K562 (cell line): ENCODE measurements around the gene BTBD17. TPM values are rescaled to one million over a fixed set of nuclear protein-coding genes. Genes with fewer than 3 reads are reported as not detected.

ENCODE experiments used
- ATAC-seq: fragments of 200-7000 bp; cut with Tn5 transposase; 3 replicates; pipeline ENCODE4 v1.9.1; 2020; ENCODE audit warnings: moderate library complexity
- BruUV-seq: library from RNA; stranded (reverse); fragments of 400-500 nt; replicated peaks from 2 replicates; lab custom pipeline; 2021; lab: Mats Ljungman, UMichigan
- CTCF ChIA-PET: fragments of 300-600 bp; formaldehyde crosslinking; extraction: SDS; loops from one replicate; lab custom pipeline; 2021; ENCODE audit warnings: low intra/inter-chr PET ratio; lab: Yijun Ruan, JAX
- POLR2A ChIA-PET: fragments of 300-600, 350-650 bp; sonication (Branson Sonifier 250); formaldehyde crosslinking; extraction: SDS; loops from one replicate; lab custom pipeline; 2021; ENCODE audit warnings: antibody characterized with exemption, inconsistent platforms; lab: Yijun Ruan, JAX
- DNase-seq, 4 experiments: peaks; one replicate each; pipeline versions ENCODE4 v3.0.0 to v3.0.0-alpha.2; 2011 to 2018; ENCODE audit warnings: low spot score in 3 of 4, mixed read lengths in 3 of 4; ENCODE audit errors: extremely low read depth in 1 of 4
- FAIRE-seq: peaks from 2 replicates; lab custom pipeline; 2011; peaks lifted over from hg19 to GRCh38; lab: Jason Lieb, UNC
- H2AFZ ChIP-seq: 2 replicates; pipeline ENCODE4 v1.6.0; 2011; ENCODE audit warnings: low read depth, low read length, control low read depth, inconsistent platforms
- H3K27ac ChIP-seq: fragments of 200-600 bp; 3 replicates; pipeline ENCODE4 v1.8.0; 2011; ENCODE audit warnings: low read depth, mild to moderate bottlenecking, control low read depth, inconsistent platforms, low read length, moderate library complexity, mixed read lengths; ENCODE audit errors: extremely low read depth
- H3K27me3 ChIP-seq, 2 experiments: fragments of 300-600 bp in 1 of 2; 2 replicates in 1 of 2; 3 replicates in 1 of 2; pipeline versions ENCODE4 v1.6.0 to v1.8.0; 2011; ENCODE audit warnings: inconsistent platforms in 2 of 2, low read length in 2 of 2, mild to moderate bottlenecking in 1 of 2, mixed read lengths in 1 of 2, moderate library complexity in 1 of 2; ENCODE audit not compliant: control insufficient read depth in 2 of 2, insufficient read depth in 2 of 2
- H3K36me3 ChIP-seq: fragments of 300-600 bp; 3 replicates; pipeline ENCODE4 v1.8.0; 2011; ENCODE audit warnings: mild to moderate bottlenecking, low read length, inconsistent platforms; ENCODE audit not compliant: control insufficient read depth, insufficient read depth
- H3K4me1 ChIP-seq, 2 experiments: fragments of 200-600 bp in 1 of 2; replicated peaks in 1 of 2; 2 replicates in 1 of 2; 3 replicates in 1 of 2; pipeline versions ENCODE4 v1.5.1 to v1.8.0; 2011; ENCODE audit warnings: inconsistent platforms in 2 of 2, low read length in 2 of 2, mild to moderate bottlenecking in 1 of 2, mixed read lengths in 1 of 2, moderate library complexity in 1 of 2; ENCODE audit not compliant: control insufficient read depth in 2 of 2, insufficient read depth in 2 of 2
- H3K4me2 ChIP-seq: 2 replicates; pipeline ENCODE4 v1.6.1; 2011; ENCODE audit warnings: low read length, control low read depth, inconsistent platforms, mixed read lengths; ENCODE audit not compliant: insufficient read depth
- H3K4me3 ChIP-seq: fragments of 200-600 bp; sonication (generic), shearing (Covaris generic); 2 replicates; pipeline ENCODE4 v1.5.1; 2016; ENCODE audit warnings: control low read depth, inconsistent platforms
- H3K79me2 ChIP-seq: fragments of 200-600 bp; 3 replicates; pipeline ENCODE4 v1.8.0; 2011; ENCODE audit warnings: low read length, inconsistent platforms; ENCODE audit not compliant: control insufficient read depth, insufficient read depth
- H3K9ac ChIP-seq, 2 experiments: 2 replicates each; pipeline versions ENCODE4 v1.6.0 to v1.6.1; 2011; ENCODE audit warnings: low read depth in 2 of 2, low read length in 2 of 2, control low read depth in 1 of 2, inconsistent platforms in 1 of 2, mild to moderate bottlenecking in 1 of 2, mixed read lengths in 1 of 2; ENCODE audit not compliant: insufficient read depth in 1 of 2
- H3K9me1 ChIP-seq: one replicate; pipeline ENCODE4 v1.6.0; 2011; ENCODE audit warnings: inconsistent platforms, mild to moderate bottlenecking, low read length, moderate library complexity; ENCODE audit not compliant: control insufficient read depth, insufficient read depth
- H3K9me3 ChIP-seq: replicated peaks from 2 replicates; pipeline ENCODE4 v1.5.1; 2011; ENCODE audit warnings: low read depth, low read length, inconsistent platforms; ENCODE audit not compliant: control insufficient read depth, insufficient read depth
- H4K20me1 ChIP-seq: replicated peaks from 2 replicates; pipeline ENCODE4 v1.6.1; 2011; ENCODE audit warnings: low read length, inconsistent platforms, mixed read lengths; ENCODE audit not compliant: control insufficient read depth, insufficient read depth
- ATF1 ChIP-seq, 2 experiments: fragments of 450-650 bp in 1 of 2; IDR thresholded peaks; 2 replicates each; pipeline ENCODE4 v1.6.1; 2016; ENCODE audit warnings: missing compliant biosample characterization in 1 of 2, missing genetic modification characterization in 1 of 2
- BACH1 ChIP-seq: fragments of 200-800 bp; sonication (Bioruptor generic); IDR thresholded peaks from 2 replicates; pipeline ENCODE4 v1.6.1; 2016; ENCODE audit warnings: missing genetic modification characterization, missing compliant biosample characterization
- BDP1 ChIP-seq: IDR thresholded peaks from 3 replicates; pipeline ENCODE4 v1.6.1; 2011; ENCODE audit not compliant: insufficient read length, insufficient read depth
- ETV6 ChIP-seq, 3 experiments: fragments of 150-350 bp in 1 of 3; sonication (generic) in 1 of 3; formaldehyde crosslinking in 1 of 3; IDR thresholded peaks; 2 replicates each; pipeline versions ENCODE4 v1.6.1 to v1.8.0; 2014 to 2022; ENCODE audit warnings: borderline replicate concordance in 2 of 3, low read depth in 2 of 3, antibody characterized with exemption in 1 of 3, low read length in 1 of 3, mild to moderate bottlenecking in 1 of 3, missing genetic modification reagents in 1 of 3
- GATAD2B ChIP-seq: fragments of 450-650 bp; IDR thresholded peaks from 2 replicates; pipeline ENCODE4 v1.6.1; 2017; ENCODE audit warnings: mild to moderate bottlenecking, borderline replicate concordance
- HMG20B ChIP-seq: fragments of 250-450 bp; sonication (Bioruptor Pico); IDR thresholded peaks from 2 replicates; pipeline ENCODE4 v1.5.0; 2021; ENCODE audit warnings: mild to moderate bottlenecking
- KLF16 ChIP-seq: IDR thresholded peaks from 2 replicates; pipeline ENCODE4 v1.6.1; 2016; ENCODE audit warnings: antibody characterized with exemption
- MBD2 ChIP-seq: sonication (generic); IDR thresholded peaks from 2 replicates; pipeline ENCODE4 v1.6.1; 2016; ENCODE audit warnings: low read depth, borderline replicate concordance
- MCM5 ChIP-seq: fragments of 450-650 bp; IDR thresholded peaks from 2 replicates; pipeline ENCODE4 v1.6.1; 2016; ENCODE audit warnings: low read depth
- MTA3 ChIP-seq: fragments of 450-650 bp; formaldehyde crosslinking; IDR thresholded peaks from 2 replicates; pipeline ENCODE4 v1.6.1; 2017; ENCODE audit warnings: mild to moderate bottlenecking, borderline replicate concordance
- NR2C2 ChIP-seq, 2 experiments: fragments of 200-800 bp in 1 of 2; sonication (Bioruptor generic) in 1 of 2; sonication (generic) in 1 of 2; formaldehyde crosslinking in 1 of 2; IDR thresholded peaks; 2 replicates each; pipeline versions ENCODE4 v1.6.1 to v1.8.0; 2016 to 2022; ENCODE audit warnings: mild to moderate bottlenecking in 1 of 2, missing compliant biosample characterization in 1 of 2, missing genetic modification characterization in 1 of 2, missing genetic modification reagents in 1 of 2
- RNF2 ChIP-seq: sonication (generic); IDR thresholded peaks from 2 replicates; pipeline ENCODE4 v1.6.1; 2016
- SIN3B ChIP-seq: fragments of 450-650 bp; IDR thresholded peaks from 2 replicates; pipeline ENCODE4 v1.6.1; 2017; ENCODE audit warnings: low read depth, mild to moderate bottlenecking, moderate library complexity
- SRSF9 ChIP-seq: fragments of 200-400 bp; formaldehyde crosslinking; IDR thresholded peaks from 2 replicates; pipeline ENCODE4 v1.6.1; 2017; ENCODE audit warnings: low read depth, low read length, borderline replicate concordance
- TRIM28 ChIP-seq: fragments of 450-650 bp; IDR thresholded peaks from 2 replicates; pipeline ENCODE4 v1.6.1; 2017
- VEZF1 ChIP-seq: fragments of 200-800 bp; sonication (Bioruptor generic); IDR thresholded peaks from 2 replicates; pipeline ENCODE4 v1.6.1; 2017; ENCODE audit warnings: missing genetic modification characterization, missing compliant biosample characterization
- ZC3H4 ChIP-seq: sonication (generic); formaldehyde crosslinking; IDR thresholded peaks from 2 replicates; pipeline ENCODE4 v1.9.0; 2021; ENCODE audit warnings: missing genetic modification reagents, borderline replicate concordance
- ZEB2 ChIP-seq: fragments of 450-650 bp; IDR thresholded peaks from 2 replicates; pipeline ENCODE4 v1.6.1; 2016
- WGBS: fragments of 100-300 bp; shearing (Covaris generic); methylation state at CpG from one replicate; pipeline ENCODE4 v1.1.6; 2016; ENCODE audit warnings: low coverage, mixed read lengths; ENCODE audit not compliant: insufficient coverage; ENCODE audit errors: missing lambda C conversion rate; 5-methylcytosine and 5-hydroxymethylcytosine counted together
- in situ Hi-C: fragments of 300-500 bp; cut with MboI; formaldehyde crosslinking; loops from 4 replicates; pipeline ENCODE4 v1.15.0; 2018; ENCODE audit warnings: inconsistent platforms, mixed read lengths
- intact Hi-C: fragments of 100-400 bp; cut with micrococcal nuclease; formaldehyde crosslinking; loops from 2 replicates; pipeline ENCODE4 v1.14.2; 2022
- polyA plus RNA-seq, 8 experiments: library from polyadenylated mRNA; depleted of rRNA in 4 of 8; stranded (reverse) in 5 of 8; unstranded in 3 of 8; fragments of >200 nt; fragmentation: Nextera tagmentation in 2 of 8; fragmentation: Illumina TruSeq in 1 of 8; extraction: Ambion mirVana in 2 of 8; extraction: Trizol in 1 of 8; gene quantifications; 2 replicates each; pipeline versions ENCODE4 v1.2.1 to v1.2.3, GENCODE V29; 2011 to 2014; ENCODE audit warnings: inconsistent platforms in 1 of 8, missing spikeins in 1 of 8
- total RNA-seq, 7 experiments: library from RNA; depleted of rRNA in 6 of 7; stranded (reverse); fragments of >200 nt in 6 of 7; fragmentation: Illumina TruSeq in 2 of 7; extraction: Trizol in 2 of 7; gene quantifications; 2 replicates each; pipeline versions ENCODE4 v1.2.1 to v1.2.3, GENCODE V29; 2011 to 2021; ENCODE audit warnings: low replicate concordance in 1 of 7
- TF ChIP-seq, protein P1 (sequence below): fragments of 250-450 bp; sonication (Bioruptor Pico); IDR thresholded peaks from 2 replicates; pipeline ENCODE4 v1.5.0; 2020; ENCODE audit warnings: mild to moderate bottlenecking, borderline replicate concordance
- TF ChIP-seq, protein P2 (sequence below): sonication (generic); formaldehyde crosslinking; IDR thresholded peaks from 2 replicates; pipeline ENCODE4 v1.9.0; 2022; ENCODE audit warnings: mild to moderate bottlenecking, missing genetic modification reagents

BTBD17 gene
- total and polyA plus RNA-seq, 9 of the 15 experiments (the other 6 are each of a cell fraction or from before 2014, with no cell fraction given) = not detected

GRCh38 chr17:74340470-74341023, 21.1 kb downstream of the BTBD17 start:
- in situ Hi-C loops = no loop called here
- Histone ChIP-seq H3K9ac (peak overlapping the region in 1 of 2 experiments; percentile 26; a peak in 1 of 4 replicates), H3K9me3 (no peaks in the 10 kb centered on the region), H3K27me3 (peaks cover 11 to 71% of the 10 kb centered on the region in 2 experiments; a peak in 4 of 5 replicates), H3K79me2 (no peaks in the 10 kb centered on the region), H3K36me3 (no peaks in the 10 kb centered on the region), H4K20me1 (peaks cover 27% of the 10 kb centered on the region), H3K9me1 (no peaks in the 10 kb centered on the region), H3K4me1 (peaks cover 0 to 14% of the 10 kb centered on the region in 2 experiments; a peak in 2 of 5 replicates), H3K4me3 (no peak overlapping the region), H2AFZ (no peak overlapping the region), H3K4me2 (no peak overlapping the region), H3K27ac (no peak overlapping the region)
- TF ChIP-seq, protein P1, sequence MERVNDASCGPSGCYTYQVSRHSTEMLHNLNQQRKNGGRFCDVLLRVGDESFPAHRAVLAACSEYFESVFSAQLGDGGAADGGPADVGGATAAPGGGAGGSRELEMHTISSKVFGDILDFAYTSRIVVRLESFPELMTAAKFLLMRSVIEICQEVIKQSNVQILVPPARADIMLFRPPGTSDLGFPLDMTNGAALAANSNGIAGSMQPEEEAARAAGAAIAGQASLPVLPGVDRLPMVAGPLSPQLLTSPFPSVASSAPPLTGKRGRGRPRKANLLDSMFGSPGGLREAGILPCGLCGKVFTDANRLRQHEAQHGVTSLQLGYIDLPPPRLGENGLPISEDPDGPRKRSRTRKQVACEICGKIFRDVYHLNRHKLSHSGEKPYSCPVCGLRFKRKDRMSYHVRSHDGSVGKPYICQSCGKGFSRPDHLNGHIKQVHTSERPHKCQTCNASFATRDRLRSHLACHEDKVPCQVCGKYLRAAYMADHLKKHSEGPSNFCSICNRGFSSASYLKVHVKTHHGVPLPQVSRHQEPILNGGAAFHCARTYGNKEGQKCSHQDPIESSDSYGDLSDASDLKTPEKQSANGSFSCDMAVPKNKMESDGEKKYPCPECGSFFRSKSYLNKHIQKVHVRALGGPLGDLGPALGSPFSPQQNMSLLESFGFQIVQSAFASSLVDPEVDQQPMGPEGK = no peak
- no peak for TF ChIP-seq MTA3
- TF ChIP-seq BACH1 (tag) = no peak
- TF ChIP-seq SRSF9 = no peak
- no peak for TF ChIP-seq BDP1
- TF ChIP-seq MCM5 = no peak
- no peak for TF ChIP-seq SIN3B
- no peak for TF ChIP-seq KLF16
- TF ChIP-seq, protein P2, sequence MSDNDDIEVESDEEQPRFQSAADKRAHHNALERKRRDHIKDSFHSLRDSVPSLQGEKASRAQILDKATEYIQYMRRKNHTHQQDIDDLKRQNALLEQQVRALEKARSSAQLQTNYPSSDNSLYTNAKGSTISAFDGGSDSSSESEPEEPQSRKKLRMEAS (CRISPR knock-in tag) = no peak
- no peak for TF ChIP-seq NR2C2 (CRISPR knock-in tag; IDR thresholded peaks at IDR 0.05)
- TF ChIP-seq NR2C2 (tag; IDR thresholded peaks at IDR 0.05) = no peak
- no peak for TF ChIP-seq ATF1 (CRISPR knock-in tag; IDR thresholded peaks at IDR 0.05)
- TF ChIP-seq ATF1 (tag; IDR thresholded peaks at IDR 0.05) = no peak
- no peak for TF ChIP-seq ZC3H4 (CRISPR knock-in tag)
- no peak for TF ChIP-seq ETV6 (IDR thresholded peaks at IDR 0.05; ENCODE audit: borderline replicate concordance in 1 of 2, low read depth in 2 of 2, low read length in 1 of 2)
- TF ChIP-seq ETV6 (CRISPR knock-in tag; IDR thresholded peaks at IDR 0.05; ENCODE audit: borderline replicate concordance) = no peak
- TF ChIP-seq MBD2 = no peak
- TF ChIP-seq HMG20B (CRISPR knock-in tag) = no peak
- no peak for TF ChIP-seq GATAD2B
- no peak for TF ChIP-seq VEZF1 (CRISPR knock-in tag)
- TF ChIP-seq TRIM28 = no peak
- TF ChIP-seq RNF2 = no peak
- TF ChIP-seq ZEB2 = no peak
- no peak for DNase-seq
- ChIA-PET POLR2A (interaction anchor here (0.7 kb wide), 1 partner anchor 122 kb away, joined by 3 read pairs; no protein-coding TSS in a partner anchor), CTCF (no interaction called here)
- no peak for FAIRE-seq
- peak; percentile 49 for ATAC-seq
- no TSS peak for BruUV-seq
- 5% methylated on average over 8 of the region's 13 CpGs for WGBS
- intact Hi-C loops = no loop called here
